Cardiac muscle cell (in vitro differentiated cells and primary cell): ENCODE data around the gene DDX24. TPM values are rescaled to one million over a fixed set of nuclear protein-coding genes. Genes with fewer than 3 reads are reported as not detected.

Experiments
- DNase-seq, 2 donors: peaks; one replicate each; pipeline versions ENCODE4 v3.0.0 to v3.0.0-alpha.2; 2010 to 2017; ENCODE audit warnings: low read depth in 1 of 2, low spot score in 1 of 2
- H3K27ac ChIP-seq: fragments of 200-600 bp; sonication (generic); 2 replicates; pipeline ENCODE4 v1.5.1; 2016
- H3K27me3 ChIP-seq: fragments of 200-600 bp; sonication (generic); 2 replicates; pipeline ENCODE4 v1.6.0; 2016; ENCODE audit warnings: control low read depth
- H3K36me3 ChIP-seq: fragments of 200-600 bp; sonication (generic); 2 replicates; pipeline ENCODE4 v1.5.1; 2016; ENCODE audit warnings: control low read depth
- H3K4me1 ChIP-seq: fragments of 200-600 bp; sonication (generic); 2 replicates; pipeline ENCODE4 v1.8.1; 2017; ENCODE audit warnings: low read depth, mild to moderate bottlenecking, mixed run types
- H3K4me3 ChIP-seq: fragments of 200-600 bp; sonication (generic); 2 replicates; pipeline ENCODE4 v1.5.1; 2016; ENCODE audit warnings: mild to moderate bottlenecking
- H3K9me3 ChIP-seq: fragments of 200-600 bp; sonication (generic); 2 replicates; pipeline ENCODE4 v1.5.1; 2017; ENCODE audit warnings: low read depth, mild to moderate bottlenecking, control low read depth
- polyA plus RNA-seq: library from polyadenylated mRNA; unstranded; fragments of >200 nt; fragmentation: Nextera tagmentation; extraction: Ambion mirVana; gene quantifications from 2 replicates; pipeline ENCODE4 v1.2.1, GENCODE V29; 2016
- total RNA-seq: library from RNA; depleted of rRNA; stranded (reverse); fragments of >200 nt; gene quantifications from 2 replicates; pipeline ENCODE4 v1.2.3, GENCODE V29; 2016
- TF ChIP-seq, protein P1 (sequence below): IDR thresholded peaks from 2 replicates; pipeline ENCODE4 v1.5.1; 2012; ENCODE audit warnings: low read depth, mild to moderate bottlenecking, low read length

The DDX24 gene, protein sequence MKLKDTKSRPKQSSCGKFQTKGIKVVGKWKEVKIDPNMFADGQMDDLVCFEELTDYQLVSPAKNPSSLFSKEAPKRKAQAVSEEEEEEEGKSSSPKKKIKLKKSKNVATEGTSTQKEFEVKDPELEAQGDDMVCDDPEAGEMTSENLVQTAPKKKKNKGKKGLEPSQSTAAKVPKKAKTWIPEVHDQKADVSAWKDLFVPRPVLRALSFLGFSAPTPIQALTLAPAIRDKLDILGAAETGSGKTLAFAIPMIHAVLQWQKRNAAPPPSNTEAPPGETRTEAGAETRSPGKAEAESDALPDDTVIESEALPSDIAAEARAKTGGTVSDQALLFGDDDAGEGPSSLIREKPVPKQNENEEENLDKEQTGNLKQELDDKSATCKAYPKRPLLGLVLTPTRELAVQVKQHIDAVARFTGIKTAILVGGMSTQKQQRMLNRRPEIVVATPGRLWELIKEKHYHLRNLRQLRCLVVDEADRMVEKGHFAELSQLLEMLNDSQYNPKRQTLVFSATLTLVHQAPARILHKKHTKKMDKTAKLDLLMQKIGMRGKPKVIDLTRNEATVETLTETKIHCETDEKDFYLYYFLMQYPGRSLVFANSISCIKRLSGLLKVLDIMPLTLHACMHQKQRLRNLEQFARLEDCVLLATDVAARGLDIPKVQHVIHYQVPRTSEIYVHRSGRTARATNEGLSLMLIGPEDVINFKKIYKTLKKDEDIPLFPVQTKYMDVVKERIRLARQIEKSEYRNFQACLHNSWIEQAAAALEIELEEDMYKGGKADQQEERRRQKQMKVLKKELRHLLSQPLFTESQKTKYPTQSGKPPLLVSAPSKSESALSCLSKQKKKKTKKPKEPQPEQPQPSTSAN
- 167 and 188 TPM in 2 replicates for total RNA-seq
- 227 and 272 TPM in 2 replicates for polyA plus RNA-seq

DNA sequence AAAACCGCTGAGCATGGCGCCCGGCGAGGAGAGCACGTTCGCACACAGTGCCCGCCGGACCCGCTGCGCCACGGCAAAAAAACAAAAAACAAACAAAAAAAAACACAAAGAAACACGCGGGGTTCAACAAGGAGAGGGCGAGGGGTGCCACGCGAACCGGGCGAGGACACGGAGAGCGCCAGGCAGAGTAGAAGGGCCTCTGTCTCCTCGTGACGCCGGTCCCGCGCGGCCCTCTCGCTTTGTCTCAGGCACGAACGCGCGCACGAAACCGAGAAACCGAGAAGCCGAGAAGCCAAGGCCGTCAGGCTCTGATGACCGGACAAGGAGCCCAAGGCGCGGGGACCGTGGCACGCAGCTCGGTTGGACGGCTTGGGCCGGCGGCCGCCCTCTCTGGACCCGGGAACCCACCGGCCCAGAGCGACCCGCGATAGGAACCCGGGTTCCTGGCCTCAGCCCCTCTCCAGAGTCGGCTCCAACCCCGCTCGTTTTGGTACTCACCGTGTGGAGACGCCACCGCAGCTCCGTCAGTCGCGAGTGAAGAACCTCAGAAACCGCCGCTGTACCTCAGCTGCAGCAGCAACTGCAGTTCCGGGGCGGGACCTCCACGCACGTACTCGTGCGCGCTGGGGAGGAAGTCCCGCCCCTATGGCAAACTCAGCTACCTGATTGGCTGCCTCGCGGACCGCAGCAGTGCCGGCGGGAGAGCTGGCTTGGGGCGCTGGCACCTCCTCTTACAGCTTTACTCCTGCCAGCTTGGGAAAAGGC, at the start of gene DDX24, which contains the start of gene IFI27L1:
Gene DDX24, minus strand, starts transcription at position 582 of the 765 bp plus-strand sequence. CDS start 1,460 bp downstream, outside the sequence.
Gene IFI27L1, plus strand, starts transcription at position 690 of the 765 bp plus-strand sequence. CDS start 15,628 bp downstream, outside the sequence.
- peak; percentile 95 to 96 for DNase-seq
- no peaks in the 10 kb centered on the region for H3K27me3 ChIP-seq
- peak within 1 kb of the TSS; percentile 97 for H3K4me3 ChIP-seq
- H3K27ac ChIP-seq = peak within 1 kb of the TSS; percentile 91
- TF ChIP-seq, protein P1, sequence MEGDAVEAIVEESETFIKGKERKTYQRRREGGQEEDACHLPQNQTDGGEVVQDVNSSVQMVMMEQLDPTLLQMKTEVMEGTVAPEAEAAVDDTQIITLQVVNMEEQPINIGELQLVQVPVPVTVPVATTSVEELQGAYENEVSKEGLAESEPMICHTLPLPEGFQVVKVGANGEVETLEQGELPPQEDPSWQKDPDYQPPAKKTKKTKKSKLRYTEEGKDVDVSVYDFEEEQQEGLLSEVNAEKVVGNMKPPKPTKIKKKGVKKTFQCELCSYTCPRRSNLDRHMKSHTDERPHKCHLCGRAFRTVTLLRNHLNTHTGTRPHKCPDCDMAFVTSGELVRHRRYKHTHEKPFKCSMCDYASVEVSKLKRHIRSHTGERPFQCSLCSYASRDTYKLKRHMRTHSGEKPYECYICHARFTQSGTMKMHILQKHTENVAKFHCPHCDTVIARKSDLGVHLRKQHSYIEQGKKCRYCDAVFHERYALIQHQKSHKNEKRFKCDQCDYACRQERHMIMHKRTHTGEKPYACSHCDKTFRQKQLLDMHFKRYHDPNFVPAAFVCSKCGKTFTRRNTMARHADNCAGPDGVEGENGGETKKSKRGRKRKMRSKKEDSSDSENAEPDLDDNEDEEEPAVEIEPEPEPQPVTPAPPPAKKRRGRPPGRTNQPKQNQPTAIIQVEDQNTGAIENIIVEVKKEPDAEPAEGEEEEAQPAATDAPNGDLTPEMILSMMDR = no peak
- H3K36me3 ChIP-seq = peaks cover 8% of the 10 kb centered on the region
- H3K4me1 ChIP-seq = peaks cover 49% of the 10 kb centered on the region
- H3K9me3 ChIP-seq = no peaks in the 10 kb centered on the region

DNA sequence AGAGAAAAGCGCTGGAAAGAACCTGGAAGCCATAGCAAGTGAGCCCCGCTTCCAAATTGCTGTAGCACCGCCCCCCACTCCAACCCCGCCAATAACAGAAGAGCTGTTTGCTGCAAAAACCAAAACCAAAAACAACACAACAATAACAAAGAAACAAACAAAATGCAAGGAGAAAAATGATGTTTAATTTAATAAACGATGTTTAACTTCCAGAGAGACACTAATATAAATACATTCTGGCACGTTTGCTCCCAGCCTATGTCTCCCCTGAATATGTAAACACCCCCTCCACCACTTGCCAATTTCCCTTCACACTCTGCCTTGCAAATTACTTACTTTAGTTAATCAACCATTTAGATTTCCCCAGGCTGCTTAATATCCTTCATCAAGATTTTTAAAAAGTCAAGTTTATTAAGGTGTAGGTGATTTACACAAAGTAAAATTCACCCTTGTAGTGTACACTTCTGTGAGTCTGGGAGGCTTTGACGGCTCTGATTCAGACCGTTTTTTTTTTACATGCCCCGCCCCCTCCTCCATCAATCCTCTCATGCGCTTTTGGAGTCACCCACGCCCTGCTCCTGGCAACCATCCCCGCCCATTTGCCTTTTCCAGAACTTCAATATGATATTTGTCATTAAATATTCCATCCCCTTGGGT, 48.9 kb upstream of the DDX24 start:
- H3K27ac ChIP-seq = peak overlapping the region; percentile 70
- TF ChIP-seq, protein P1 = no peak
- no peaks in the 10 kb centered on the region for H3K27me3 ChIP-seq
- H3K4me1 ChIP-seq = no peaks in the 10 kb centered on the region
- DNase-seq = peak; percentile 62 to 65
- no peaks in the 10 kb centered on the region for H3K9me3 ChIP-seq
- H3K4me3 ChIP-seq = peak overlapping the region; percentile 51
- H3K36me3 ChIP-seq = no peaks in the 10 kb centered on the region

DNA sequence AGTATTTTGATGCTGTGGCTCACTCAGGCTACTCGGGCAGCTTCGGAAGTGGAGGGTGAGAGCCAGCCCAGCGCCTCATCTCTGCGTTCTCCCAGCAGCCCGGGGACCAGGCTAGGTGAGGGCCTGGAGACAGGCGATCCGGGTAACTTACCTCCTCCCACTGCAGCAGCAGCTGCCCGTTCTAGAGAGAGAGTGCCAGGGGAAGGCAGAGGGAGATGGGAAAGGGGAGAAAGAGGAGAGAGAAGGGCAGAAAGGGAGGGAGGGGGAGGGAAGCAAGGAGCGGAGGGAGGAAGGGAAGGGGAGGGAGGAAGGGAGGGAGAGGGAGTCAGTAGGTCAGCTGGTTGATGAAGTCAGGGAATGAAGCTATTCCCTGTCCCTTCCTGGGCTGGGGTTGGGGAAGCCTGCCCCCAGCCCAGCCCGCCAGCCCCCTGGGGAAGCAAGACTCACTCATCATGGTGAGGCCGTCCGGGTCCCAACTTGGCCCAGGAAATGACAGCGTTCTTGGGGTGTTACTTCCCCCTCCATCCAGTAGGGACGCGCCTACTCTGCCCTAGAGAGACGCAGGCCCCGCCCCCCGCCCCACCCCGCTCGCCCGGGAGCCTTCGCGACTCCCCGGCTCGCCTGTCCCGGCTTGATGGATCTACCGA, 48.2 kb upstream of the DDX24 start, which contains the start of gene IFI27L2:
Gene IFI27L2, minus strand, starts transcription at position 494 of the 647 bp plus-strand sequence. Its CDS starts 40 bp downstream, at position 454.
- no peaks in the 10 kb centered on the region for H3K36me3 ChIP-seq
- H3K4me1 ChIP-seq = no peaks in the 10 kb centered on the region
- no peaks in the 10 kb centered on the region for H3K9me3 ChIP-seq
- H3K27ac ChIP-seq = peak within 1 kb of the TSS; percentile 70
- no peaks in the 10 kb centered on the region for H3K27me3 ChIP-seq
- peak; percentile 90 to 93 for DNase-seq
- TF ChIP-seq, protein P1 = peak; percentile 17
- peak within 1 kb of the TSS; percentile 51 for H3K4me3 ChIP-seq

DNA sequence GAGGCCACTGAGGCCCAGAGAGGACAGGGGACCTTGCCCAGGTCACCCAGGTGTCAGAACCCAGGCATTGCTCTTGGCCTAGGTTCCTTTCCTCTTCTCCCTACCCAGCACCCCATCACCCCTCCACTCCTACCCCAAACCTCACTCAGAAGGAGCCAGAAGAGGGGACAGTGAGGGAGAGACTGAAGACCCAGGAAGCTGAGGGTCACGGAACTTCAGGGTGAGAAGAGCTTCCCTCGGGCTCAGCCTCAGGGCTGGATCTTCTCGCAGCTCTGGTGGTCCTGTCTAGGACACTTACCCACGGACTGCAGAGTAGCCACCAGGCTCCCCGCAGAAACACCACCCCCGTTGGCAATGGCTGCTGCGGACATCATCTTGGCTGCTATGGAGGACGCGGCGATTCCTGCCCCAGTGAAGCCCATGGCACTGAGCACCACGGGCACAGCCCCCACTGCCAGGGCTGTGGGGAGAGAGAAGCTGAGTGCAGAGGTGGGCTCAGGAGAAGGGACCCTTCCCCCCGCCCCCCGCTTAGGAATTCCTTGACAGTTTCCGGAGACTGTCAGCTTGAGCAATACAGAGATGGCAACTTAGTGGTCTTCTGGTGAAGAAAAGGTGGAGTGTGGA, 47.3 kb upstream of the DDX24 start:
- H3K27me3 ChIP-seq = no peaks in the 10 kb centered on the region
- TF ChIP-seq, protein P1 = no peak
- no peak overlapping the region for H3K4me3 ChIP-seq
- H3K9me3 ChIP-seq = no peaks in the 10 kb centered on the region
- H3K4me1 ChIP-seq = no peaks in the 10 kb centered on the region
- no peak for DNase-seq
- H3K27ac ChIP-seq = no peak overlapping the region
- no peaks in the 10 kb centered on the region for H3K36me3 ChIP-seq
